Endothelial cell of umbilical vein (primary cell): ENCODE measurements around the gene PHF23.

Experiments used
- CTCF ChIP-seq, 2 donors: IDR thresholded peaks; 1 replicate in 1 of 2; 2 replicates in 1 of 2; pipeline ENCODE4 v1.5.1; 2011; ENCODE audit warnings: low read length in 2 of 2, mild to moderate bottlenecking in 2 of 2, moderate library complexity in 2 of 2, control low read depth in 1 of 2, inconsistent platforms in 1 of 2, low read depth in 1 of 2; ENCODE audit not compliant: insufficient read depth in 1 of 2; ENCODE audit errors: extremely low read depth in 1 of 2
- EZH2 ChIP-seq: IDR thresholded peaks from 2 replicates; pipeline ENCODE4 v1.6.1; 2012; ENCODE audit warnings: borderline replicate concordance, low read depth, mild to moderate bottlenecking, moderate library complexity, low read length, inconsistent platforms; ENCODE audit not compliant: severe bottlenecking
- JUN ChIP-seq: IDR thresholded peaks from 2 replicates; pipeline ENCODE4 v1.6.1; 2011; ENCODE audit warnings: borderline replicate concordance, low read depth; ENCODE audit not compliant: insufficient read length, insufficient read depth
- MAX ChIP-seq: IDR thresholded peaks from 2 replicates; pipeline ENCODE4 v1.6.1; 2011; ENCODE audit not compliant: insufficient read depth, insufficient read length
- MYC ChIP-seq: IDR thresholded peaks from one replicate; pipeline ENCODE4 v1.6.1; 2011; ENCODE audit warnings: mild to moderate bottlenecking, low read depth, low read length
- POLR2A ChIP-seq: IDR thresholded peaks from 2 replicates; pipeline ENCODE4 v1.6.1; 2012; ENCODE audit warnings: low read depth, mild to moderate bottlenecking, control low read depth, low read length
- POLR2AphosphoS5 ChIP-seq: IDR thresholded peaks from 2 replicates; pipeline ENCODE4 v1.6.1; 2012; ENCODE audit warnings: low read depth, mild to moderate bottlenecking, control low read depth, low read length, moderate library complexity; ENCODE audit not compliant: insufficient read depth

DNA sequence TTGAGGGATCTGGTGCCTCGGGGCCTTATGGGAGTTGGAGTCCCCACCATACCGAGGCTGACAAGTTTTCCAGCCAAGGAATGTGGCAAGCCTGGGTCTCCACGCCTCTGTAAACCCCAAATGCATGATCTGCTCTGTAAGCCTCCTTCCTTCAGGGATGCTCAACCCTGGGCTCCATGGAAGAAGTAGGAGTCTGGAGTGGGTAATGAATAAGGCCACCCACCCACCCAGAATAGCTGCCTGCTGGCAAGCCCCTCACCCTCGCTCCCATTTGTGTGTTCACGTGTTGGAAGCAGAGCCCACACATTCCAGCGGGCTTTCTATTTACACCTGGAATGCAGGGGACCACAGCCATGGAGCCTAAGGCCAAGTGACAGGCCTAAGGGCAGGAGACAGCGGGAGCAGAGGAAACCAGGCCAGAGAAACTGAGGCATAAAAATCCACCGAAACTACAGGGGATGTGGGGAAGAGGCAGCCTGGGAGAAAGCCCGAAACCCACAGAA lies 24.1 kb downstream of the PHF23 start:
- no peak for TF ChIP-seq CTCF (IDR thresholded peaks at IDR 0.05; ENCODE audit: extremely low read depth in 1 of 2, insufficient read depth in 1 of 2, low read depth in 1 of 2, low read length in 2 of 2)
- TF ChIP-seq POLR2A, result no peak
- TF ChIP-seq POLR2AphosphoS5, result no peak
- TF ChIP-seq MYC, result no peak
- TF ChIP-seq JUN, result no peak
- no peak for TF ChIP-seq EZH2
- no peak for TF ChIP-seq MAX
